Superior temporal gyrus (tissue), 1 donor: Measurements from ENCODE around the gene SHLD1.
"Not testable (repeated sequence)": the region's sequence is repeated elsewhere in the genome, so short reads cannot be mapped to it uniquely, and the experiment has no call there.

ENCODE experiments used
- DNase-seq: peaks from one replicate; pipeline ENCODE4 v3.0.0-alpha.2; 2016; ENCODE audit errors: extremely low spot score

Gene SHLD1

DNA sequence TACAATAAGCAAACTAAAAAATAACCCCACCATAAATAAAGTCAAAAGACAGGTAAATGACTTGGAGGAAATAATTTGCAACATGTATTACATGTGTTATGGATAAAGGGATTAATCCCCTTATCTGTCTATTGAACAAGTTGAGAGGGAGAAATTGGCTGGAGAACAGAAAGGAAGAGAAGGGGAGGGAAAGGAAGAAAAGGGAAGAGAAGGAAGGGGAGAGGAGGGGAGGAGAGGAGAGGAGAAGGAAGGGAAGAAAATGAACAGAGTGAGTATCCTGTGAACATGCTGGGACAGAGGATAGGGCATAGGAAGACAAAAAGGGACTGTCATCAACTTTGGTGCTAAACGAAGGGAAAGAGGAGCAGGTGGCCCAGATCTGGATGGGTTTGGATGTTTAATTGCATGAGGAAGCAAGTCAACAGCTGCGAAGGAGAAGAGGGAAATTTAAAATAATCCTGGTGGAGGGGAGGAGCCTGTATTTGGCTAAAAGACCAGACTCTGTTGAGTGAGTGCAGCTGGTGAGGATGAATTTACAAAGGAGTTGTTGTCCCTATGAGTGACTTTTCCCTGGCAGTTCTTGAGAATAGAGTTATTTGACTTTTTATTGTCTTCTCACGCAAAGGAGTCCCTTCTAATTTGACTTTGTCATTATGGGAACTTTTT lies 14.2 kb upstream of the SHLD1 start:
- DNase-seq = no peak

DNA sequence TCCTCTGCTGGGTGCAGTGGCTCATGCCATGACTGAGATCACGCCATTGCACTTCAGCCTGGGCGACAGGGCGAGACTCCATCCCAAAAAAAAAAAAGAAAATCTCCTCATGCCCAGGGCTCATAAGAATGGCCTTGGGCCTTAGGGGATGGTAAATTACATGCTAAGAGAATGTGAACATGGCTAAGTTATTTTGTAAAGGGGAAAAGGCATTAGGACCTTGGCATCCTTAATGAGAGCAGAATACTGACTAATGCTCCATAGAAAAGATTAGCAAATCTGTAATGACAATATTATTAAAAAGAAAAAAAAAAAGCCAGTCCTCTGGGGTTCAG lies 12.6 kb upstream of the SHLD1 start:
- DNase-seq = no peak

DNA sequence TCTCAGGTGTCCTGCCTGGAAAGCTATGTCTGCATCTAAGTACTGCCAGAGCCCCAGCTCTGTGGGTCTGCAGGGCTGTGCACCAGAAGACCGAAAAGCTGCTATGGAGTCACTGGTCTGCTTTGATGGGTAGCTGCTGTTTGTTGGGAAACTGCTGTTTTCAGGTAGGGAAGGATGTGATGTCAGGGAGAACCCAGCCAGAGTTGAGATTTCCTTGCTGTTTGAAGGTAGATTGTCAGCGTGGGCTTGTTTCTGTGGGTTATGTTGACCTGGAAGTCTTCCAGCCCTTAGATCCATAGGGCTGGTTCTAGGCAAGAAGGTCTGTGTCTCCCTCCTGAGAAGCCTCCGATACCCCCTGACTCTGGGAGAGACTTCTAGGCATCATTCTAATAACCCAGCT lies 12.2 kb upstream of the SHLD1 start:
- no peak for DNase-seq

DNA sequence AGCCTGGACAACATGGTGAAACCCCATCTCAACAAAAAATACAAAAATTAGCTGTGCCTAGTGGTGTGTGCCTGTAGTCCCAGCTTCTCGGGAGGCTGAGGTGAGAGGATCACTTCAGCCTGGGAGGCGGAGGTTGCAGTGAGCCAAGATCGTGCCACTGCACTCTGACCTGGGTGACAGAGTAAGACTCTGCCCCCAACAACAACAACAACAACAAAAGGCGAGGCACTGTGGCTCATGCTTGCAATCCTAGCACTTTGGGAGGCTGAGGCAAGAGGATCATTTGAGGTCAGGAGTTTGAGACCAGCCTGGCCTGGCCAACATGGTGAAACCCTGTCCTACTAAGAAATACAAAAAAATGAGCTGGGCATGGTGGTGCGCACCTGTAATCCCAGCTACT lies 9.6 kb upstream of the SHLD1 start:
- not testable (repeated sequence) for DNase-seq

DNA sequence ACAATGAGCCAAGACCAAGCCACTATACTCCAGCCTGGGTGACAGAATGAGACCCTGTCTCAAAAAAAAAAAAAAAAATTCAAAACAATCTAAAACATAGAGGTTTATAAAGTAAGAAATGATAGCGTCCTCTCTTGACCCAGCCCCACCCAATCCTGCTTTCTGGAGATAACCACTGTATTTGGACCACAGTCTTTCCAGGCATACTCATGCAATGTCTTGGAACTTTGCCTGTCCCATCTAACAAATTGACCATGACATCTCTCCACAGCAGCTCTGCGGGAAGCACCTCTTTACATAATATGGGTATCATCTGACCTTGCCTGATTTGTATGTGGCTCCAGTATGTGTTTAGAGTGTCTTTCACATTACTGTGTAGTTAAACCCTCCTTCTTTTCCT lies 9.1 kb upstream of the SHLD1 start:
- DNase-seq = no peak

DNA sequence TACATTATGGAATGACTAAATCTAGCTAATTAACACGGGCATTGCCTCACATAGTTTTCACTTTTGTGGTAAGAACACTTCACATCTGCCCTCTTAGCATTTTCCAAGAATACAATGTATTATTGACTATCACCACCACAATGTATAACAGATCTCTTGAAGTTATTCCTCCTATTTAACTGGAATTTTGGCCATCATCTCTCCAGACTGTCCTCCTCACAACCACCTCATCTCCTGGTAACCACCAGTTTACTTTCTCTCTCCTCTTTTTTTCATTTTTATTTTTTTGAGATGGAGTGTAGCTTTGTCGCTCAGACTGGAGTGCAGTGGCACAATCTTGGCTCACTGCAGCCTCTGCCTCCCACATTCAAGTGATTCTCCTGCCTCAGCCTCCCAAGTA lies 8.2 kb upstream of the SHLD1 start:
- DNase-seq = no peak

DNA sequence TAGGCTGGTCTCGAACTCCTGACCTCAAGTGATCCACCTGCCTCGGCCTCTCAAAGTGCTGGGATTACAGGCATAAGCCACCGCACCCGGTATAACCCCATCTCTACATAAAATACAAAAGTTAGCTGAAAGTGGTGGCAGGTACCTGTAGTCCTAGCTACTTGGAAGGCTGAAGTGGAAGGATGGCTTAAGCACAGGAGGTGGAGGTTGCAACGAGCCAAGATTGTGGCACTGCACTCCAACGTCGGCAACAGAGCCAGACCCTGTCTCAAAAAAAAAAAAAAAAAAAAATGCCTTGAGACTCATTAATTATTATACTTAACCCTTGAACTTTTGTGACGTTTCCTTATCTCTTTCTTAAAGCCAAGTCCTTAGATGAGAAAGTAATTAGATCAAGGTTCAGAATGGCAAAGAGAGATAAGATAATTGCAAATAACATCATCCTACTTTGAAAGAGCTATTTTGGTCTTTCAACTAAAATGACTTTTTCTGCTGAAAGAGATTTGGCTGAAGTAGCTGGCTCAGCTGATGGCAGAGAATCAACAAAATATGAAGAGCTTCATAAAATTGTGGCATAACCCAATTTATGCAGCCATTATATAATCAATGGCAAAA lies 4.7 kb upstream of the SHLD1 start:
- peak; percentile 45 for DNase-seq

DNA sequence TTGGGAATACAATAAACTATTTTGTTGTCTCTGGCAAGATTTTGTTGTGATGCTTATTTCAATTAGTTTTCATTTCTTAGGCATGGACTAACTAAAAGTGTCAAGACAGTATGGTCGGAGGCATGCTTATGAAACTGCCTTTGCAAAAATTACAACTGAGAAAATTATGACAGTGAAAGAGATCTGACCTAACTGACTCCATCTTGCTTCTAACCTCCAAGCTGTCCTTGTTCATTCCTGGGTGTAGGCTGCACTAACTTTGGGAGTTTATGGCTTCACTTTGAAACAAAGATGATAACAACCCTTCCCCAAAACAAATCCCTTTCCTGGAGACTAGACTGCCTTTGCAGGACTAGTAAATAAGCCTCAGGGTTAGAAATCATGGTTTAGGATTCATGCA lies 4.1 kb upstream of the SHLD1 start:
- no peak for DNase-seq

DNA sequence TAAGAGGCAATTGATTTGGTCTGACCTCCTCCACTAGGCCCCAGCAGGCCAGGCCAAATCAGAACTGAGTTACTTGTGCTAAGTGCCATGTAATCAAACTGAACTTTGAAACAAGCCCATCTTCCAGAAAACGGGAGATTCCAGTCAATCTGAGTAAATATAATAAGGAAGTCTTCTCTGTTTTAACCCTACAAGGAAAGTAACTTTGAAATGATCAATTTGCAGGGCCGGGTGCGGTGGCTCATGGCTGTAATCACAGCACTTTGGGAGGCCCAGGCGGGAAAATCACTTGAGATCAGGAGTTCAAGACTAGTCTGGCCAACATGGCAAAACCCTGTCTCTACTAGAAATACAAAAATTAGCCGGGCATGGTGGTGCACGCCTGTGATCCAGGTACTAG lies 2.0 kb upstream of the SHLD1 start:
- no peak for DNase-seq

DNA sequence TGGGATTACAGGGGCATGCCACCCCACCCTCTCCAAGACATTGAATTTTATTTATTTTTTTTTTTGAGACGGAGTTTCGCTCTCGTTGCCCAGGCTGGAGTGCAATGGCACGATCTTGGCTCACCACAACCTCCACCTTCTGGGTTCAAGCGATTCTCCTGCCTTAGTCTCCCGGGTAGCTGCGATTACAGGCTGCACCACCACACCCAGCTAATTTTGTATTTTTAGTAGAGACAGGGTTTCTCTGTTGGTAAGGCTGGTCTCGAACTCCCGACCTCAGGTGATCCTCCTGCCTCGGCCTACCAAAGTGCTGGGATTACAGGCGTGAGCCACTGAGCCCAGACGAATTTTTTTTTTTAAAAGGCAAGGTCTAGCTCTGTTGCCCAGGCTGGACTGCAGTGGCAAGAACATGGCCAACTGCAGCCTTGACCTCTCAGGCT lies 669 bp upstream of the SHLD1 start:
- DNase-seq = not testable (repeated sequence)

DNA sequence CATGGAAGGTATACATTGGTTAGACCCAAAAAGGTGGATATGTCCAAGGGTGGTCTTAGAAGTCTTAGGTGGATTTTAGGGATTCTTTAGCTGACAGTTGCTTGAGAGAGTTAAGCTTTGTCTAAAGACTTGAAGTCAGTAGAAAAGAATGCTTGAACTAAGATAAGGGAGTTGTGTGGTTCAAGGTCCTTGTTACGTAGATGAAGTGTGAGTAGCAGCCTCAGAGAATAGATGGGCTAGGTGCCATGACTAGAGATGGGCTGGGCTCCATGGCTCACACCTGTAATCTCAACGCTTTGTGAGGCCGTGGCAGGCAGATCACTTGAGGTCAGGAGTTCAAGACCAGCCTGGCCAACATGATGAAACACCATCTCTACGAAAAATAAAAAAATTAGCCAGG lies 1.7 kb downstream of the SHLD1 start:
- no peak for DNase-seq

DNA sequence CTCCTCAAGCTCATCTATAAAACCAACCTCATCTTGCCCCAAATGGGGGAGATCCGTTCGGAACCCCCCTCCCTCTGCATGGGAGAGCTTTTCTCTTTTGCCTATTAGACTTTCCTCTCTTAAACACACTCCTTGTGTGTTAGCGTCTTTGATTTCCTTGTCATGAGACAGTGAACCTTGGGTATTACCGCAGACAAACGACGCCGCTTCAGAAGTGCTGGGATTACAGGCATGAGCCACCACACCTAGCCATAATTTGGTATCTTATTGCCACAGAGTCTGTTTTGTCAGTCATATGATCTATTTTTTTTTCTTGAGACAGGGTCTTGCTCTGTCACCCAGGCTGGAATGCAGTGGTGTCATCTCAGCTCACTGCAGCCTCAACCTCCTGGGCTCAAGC lies 3.6 kb downstream of the SHLD1 start:
- no peak for DNase-seq

DNA sequence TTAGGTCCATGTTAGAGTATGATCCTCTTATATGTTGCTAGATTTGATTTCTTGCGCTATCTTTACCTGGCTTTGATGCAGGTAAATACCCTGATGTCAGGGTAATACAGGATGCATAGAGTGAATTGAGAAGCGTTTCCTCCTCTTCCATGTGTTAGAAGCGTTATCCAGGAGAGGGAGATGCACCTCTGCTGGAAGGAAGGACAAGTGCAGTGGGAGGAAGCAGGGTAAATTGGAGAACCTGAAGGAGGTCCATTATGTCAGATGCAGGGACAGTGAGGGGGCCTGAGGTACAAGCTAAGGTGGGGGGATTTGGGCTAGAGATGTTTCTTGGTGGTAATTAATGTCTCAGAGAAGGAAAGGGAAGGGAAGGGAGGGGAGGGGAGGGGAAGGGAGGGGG lies 7.7 kb downstream of the SHLD1 start:
- no peak for DNase-seq

DNA sequence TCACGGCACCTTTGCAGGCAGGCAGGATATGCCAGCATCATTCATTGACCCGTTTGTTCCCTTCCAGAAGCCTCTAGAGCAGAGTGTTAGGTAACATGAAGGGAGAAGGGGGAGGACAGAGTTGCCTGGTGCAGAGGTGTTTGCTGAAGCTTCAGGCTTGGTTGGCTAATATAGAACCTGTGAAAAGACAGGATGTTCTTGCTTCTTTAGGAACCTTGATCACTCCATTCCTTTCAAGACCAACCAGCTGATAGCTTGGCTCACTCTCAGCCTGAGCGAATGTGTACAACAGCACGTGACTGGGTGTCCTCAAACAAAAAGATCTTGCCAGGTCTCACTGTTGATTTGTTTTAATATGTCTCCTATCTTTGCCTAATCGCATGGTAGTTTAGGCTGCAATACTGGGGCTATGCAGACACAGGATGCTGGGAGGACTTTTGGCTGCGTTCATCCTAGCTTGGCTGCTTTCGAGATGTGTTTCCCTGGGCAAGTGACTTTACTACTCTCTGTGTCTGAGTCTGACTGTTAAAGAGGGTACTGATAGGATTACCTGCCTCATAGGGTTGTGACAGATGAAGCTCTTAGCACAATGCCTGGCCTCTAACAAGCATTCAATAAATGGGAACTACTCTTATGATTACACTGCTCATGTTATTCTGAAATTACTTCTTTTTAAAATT lies 16.0 kb downstream of the SHLD1 start:
- DNase-seq = peak; percentile 76

DNA sequence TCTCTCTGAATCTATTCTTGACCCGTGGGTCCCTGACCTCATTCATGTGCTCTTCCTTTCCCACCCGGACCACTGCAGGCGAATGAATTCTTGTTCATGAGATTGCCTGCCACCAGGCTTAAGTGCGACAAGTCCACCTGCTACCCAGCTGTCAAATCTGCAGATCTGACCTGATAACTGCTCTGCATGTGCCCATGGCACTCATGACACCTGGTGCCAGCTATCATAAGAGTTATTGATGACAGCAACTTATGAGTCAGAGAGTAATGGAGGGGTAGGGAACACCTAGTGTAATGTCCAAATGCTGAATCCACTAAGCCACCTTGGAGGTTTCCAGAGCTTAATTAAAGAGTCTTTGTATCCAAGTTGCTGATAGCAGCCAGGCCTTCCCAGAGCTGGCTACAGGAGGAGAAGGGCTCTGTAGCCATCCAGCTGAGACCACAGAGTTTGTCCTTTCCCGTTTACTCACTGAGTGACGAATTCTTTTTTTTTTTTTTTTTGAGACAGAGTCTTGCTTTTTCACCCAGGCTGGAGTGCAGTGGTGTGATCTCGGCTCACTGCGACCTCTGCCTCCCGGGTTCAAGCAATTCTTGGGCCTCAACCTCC lies 17.4 kb downstream of the SHLD1 start:
- DNase-seq = no peak

DNA sequence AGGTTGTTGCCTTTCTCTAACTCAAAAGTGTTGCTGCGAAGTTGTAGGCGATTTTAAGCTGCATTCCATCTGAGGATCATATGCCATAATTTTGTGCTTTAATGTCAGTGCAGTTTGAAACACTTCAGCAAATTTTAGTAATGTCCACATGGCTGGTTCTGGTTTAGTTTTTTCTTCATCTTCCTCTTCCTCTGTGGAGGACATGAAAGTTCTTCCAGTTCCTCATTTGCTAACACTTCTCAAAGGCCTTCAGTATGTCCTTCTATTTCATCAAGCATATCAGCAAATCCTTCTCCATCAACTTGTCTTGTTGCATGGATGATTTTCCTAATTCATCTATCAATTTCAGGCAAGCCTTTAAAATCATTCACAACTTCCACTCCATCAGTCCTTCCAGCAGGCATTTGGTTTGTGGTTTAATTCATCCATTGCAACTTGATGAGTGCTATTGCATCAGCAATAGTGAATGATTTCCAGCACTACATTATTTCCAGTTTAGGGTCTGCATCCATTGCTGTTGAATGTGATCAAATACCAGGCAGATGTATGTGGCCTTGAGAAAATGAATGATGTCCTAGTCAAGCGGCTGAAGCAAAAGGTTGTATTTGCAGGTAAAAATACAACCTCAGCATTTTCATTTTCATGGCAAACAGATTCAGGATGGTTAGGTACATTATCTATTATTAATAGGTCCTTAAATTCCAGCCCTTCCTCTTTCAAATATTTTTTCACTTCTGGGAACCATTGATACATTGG lies 20.2 kb downstream of the SHLD1 start:
- no peak for DNase-seq

DNA sequence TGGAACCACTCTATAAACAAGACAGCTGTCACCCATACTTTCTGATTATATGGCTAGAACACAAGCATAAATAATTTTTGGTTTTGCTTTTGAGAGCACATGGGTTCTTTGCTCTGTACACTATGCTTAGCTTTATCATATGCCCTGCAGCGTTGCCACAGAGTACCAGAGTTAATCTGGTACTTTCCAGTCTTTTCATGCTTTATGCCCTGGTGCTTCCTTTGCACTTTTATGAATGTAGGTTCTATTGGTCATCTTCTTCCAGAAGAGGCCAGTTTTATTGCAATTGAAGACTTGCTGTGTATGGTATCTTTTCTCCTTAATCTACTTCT lies 20.8 kb downstream of the SHLD1 start:
- no peak for DNase-seq

DNA sequence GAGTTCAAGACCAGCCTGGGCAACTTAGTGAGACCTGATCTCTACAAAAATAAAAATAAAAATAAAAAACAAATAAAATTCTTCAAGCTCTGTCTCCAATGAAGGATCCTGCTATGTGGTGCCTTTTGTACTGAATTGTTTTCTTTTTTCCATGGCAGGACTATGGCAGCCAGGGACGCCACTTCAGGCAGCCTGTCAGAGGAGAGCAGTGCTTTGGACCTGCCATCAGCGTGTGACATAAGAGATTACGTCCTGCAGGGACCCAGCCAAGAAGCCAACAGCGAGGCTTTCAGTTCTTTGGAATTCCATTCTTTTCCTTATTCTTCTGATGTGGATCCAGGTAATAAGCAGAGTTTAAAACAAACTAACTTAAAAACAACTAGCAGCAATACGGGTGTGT lies 22.5 kb downstream of the SHLD1 start:
- no peak for DNase-seq

DNA sequence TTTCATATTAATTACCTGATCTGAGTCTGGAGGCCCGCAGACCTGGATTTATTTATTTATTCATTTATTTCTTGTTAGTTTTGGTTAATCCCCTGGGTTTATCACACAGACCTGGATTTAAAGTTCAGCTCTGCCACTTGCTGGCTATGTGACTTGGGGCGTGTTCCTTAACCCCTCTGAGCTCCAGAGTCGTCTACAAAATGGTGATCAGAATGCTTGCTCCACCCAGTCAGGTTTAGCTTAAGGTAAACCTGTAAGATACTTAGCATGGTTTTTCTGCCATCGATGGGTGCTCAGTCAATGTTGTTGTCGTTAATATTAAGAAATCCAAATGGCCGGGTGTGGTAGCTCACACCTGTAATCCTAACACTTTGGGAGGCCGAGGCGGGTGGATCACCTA lies 23.4 kb downstream of the SHLD1 start:
- no peak for DNase-seq

DNA sequence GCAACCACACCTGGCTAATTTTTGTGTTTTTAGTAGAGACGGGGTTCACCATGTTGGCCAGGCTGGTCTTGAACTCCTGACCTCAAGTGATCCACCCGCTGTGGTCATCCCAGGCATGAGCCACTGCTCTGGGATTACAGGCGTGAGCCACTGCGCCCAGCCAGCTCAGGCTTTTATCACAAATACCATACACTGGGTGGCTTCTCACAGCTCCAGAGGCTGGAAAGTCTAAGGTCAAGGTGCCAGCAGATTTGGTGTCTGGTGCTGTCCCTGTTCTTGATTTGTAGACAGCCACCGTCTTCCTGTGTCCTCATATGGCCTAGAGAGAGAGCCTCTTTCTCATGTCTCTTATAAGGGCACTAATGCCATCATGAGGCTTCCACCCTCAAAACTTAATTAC lies 25.9 kb downstream of the SHLD1 start:
- no peak for DNase-seq

DNA sequence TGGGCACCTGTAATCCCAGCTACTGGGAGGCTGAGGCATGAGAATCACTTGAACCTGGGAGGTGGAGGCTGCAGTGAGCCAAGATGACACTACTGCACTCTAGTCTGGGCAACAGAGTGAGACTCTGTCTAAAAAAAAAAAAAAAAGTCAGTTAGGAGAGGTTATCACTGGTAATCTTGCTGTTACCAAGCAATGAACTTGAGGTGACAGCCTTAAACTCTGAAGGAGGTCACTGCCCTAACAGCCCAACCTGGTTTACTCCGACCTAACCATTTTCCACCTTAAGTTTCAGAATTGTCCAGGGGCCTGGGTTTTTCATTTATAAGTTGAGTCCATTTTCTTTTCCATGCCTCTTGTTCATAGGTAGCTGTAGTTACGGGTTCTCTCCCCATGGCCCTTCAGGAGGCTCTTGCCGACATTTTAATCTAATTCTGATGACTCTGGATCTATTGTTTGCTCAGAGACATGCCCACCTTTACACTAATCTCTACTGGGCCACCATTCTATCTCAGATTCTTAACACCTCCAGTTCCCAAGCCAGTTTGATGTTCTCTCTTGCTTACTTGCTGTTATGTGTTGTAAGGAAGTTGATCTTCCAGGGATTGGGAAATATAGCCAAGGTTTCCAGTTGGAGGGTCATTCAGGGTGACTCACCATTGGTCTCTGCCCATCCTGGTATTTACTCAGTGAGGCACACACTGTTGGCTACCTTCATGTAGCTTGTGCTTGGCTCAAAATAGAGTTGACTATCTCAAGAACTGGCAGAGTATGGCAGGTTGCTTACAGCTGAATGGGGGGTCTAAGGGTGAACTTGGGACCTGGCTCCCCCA lies 29.1 kb downstream of the SHLD1 start:
- no peak for DNase-seq

DNA sequence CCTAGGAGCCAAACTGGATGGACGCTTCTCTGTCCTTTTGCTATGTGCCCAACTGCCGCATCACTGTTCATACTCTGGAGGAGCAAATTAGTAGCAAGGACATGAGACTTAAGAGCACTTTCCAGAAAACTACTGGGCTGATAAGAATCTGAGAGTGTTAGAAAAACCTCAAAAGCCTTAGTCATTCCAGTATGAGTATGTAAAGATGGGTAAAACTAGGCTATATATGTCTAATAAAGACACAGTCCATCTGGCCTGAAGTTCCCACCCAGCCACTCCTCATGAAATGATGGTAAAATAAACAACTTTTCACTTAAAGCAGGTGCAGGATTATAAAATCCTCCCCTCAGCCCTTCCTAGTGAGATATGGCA lies 30.6 kb downstream of the SHLD1 start:
- no peak for DNase-seq
